CD4-positive, alpha-beta T cell treated with Interleukin-4 for 1 hour (primary cell): Measurements from ENCODE around the gene CERS6.

ENCODE experiments used
- DNase-seq, 2 donors: peaks; one replicate each; pipeline ENCODE4 v3.0.0-alpha.2; 2020 to 2022

The CERS6 gene

GRCh38 chr2:168503901-168504300 lies 47.8 kb downstream of the CERS6 start:
- no peak for DNase-seq

GRCh38 chr2:168504323-168504722 lies 48.3 kb downstream of the CERS6 start:
- DNase-seq: no peak

- no peak for DNase-seq
Observed at GRCh38 chr2:168510125-168510756, 54.2 kb downstream of the CERS6 start.

DNA sequence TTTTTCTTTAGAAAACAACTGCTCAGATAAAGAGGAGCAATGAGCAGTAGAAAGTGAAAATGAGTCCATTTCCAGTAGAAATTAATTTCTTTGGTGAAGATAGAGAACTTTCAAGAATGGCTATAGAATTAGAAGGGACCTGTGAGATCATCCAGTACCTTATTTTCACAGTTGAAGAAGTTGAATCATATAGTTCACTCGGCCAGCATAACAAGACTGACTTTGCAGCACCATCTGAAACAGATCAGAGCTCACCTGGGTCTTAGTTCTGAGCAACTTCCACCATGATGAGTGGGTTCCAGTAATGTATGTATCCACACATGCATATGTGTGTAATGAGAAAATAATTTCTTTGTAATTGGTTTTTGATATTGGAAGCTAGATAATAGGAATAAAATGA lies 58.6 kb downstream of the CERS6 start:
- DNase-seq: no peak

DNA sequence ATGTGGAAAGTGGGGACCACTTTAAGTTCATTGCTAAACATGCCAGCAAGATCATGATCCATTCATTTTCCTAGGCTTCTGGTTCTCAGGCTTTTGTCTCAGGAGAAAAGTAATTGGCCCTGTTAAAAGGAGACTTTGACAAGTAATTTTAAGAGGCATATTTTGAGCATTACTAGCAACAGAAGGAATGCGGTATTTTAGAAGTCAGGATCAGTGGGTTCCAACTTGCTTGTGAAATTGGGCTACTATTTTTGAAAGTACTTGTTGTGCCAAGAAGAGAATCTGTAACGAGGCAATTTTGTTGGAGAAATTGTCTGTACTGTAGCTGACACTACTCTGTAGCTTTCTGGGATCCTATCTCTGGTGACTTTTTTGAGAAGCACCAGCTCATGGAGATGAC lies 59.4 kb downstream of the CERS6 start:
- DNase-seq: no peak

DNA sequence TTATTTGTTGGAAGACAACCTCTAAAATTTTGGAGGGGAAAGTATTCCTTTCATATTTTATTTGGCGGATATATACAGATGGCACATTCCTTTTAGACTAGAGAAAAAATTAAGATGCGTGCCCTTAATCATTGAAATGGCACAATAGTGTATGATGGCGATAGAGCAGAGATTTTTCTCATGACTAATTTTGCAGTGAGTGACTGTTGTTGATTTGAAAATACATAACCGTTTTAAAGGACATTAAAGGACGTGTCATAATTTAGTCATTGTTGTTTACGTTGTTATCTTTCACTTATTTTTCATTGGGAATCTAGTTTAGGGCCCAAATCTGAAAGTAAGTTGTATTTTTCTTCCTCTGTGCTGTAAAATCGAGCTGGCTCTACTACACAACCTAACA lies 61.7 kb downstream of the CERS6 start:
- no peak for DNase-seq

DNA sequence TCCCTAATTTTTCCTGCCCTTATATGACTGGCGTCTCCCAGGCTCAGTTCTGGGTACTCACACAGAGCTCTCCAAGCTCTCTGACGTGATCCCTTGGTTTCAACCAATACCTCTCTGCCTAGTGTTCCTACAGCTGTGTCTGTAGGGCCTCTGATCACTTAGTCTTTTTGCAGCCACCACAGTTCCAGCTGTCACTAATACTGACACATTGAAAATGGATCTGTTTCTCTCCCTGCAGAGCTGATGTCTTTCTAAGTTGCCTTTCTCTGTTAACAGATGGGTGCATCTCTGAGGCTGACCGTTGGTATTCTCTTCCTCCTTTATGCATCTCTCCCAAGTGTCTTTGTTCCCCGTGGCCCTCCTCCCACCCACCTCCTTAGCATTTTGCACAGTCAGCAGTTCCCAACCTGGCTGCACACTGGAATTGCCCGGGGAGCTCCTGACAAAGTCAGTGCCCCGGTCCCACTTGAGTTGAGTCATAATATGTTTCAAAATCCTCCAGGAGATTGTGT lies 62.5 kb downstream of the CERS6 start:
- DNase-seq: no peak

DNA sequence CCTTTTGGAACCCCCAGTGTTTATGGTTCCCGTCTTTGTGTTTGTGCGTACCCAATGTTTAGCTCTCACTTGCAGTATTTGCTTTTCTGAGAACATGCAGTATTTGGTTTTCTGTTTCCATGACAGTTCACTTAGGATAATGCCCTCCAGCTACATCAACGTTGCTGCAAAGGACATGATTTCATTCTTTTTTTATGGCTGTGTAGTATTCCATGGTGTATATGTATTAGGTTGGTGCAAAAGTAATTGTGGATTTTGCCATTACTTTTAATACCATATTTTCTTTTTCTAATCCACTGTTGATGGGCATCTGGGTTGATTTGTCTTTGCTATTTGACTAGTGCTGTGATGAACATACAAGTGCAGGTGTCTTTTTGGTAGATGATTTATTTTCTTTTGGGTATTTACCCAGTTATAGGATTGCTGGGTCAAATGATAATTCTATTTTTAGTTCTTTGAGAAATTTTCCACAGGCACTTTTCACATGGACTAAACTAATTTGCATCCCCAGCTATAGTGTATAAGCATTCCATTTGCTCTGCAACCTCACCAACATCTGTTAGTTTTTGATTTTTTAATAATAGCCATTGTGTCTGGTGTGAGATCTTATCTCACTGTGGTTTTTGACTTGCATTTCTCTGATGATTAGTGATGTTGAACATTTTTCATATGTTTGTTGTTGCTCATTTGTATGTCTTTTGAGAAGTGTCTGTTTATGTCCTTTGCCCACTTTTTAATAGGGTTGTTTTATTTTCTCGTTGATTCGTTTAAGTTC lies 63.6 kb downstream of the CERS6 start:
- no peak for DNase-seq

DNA sequence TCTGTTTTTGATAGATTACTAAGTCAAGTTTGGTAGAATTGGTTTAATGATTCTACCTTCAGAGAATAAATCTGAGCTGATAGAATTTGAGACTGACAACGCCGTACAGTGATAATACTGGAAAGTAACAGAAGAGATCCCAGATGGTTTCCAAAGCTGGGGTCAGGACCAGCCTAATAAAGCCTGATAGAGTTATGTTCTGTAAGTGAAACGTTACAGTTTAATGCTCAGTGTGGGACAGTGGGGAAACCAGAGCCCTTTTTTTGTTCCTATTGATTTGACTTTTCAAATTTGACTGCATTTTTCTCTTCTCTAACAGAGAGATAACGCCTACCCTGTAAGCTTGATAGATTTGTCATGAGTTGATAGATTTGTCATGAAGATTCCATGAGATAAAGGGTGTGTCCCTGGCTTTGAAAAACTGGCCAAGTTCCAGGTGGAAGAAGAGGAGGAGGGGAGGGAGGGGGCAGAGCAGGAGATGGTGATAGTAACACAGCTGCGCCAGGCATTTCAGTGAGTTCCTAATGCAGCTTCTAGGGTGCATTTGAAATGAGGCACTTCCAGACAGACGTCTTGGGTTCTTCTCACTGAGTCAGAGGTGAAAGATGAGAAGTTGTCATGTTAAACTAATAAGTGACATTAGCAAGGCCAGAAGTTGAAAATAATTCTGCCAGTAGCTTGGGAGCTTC lies 65.1 kb downstream of the CERS6 start:
- DNase-seq: no peak

GRCh38 chr2:168522446-168522845 lies 66.4 kb downstream of the CERS6 start:
- no peak for DNase-seq

GRCh38 chr2:168524005-168524404 lies 67.9 kb downstream of the CERS6 start:
- DNase-seq: no peak

- DNase-seq: no peak
Observed at GRCh38 chr2:168525020-168525419, 68.9 kb downstream of the CERS6 start.

GRCh38 chr2:168525716-168526446 lies 69.8 kb downstream of the CERS6 start:
- DNase-seq: no peak

- DNase-seq: no peak
Observed at GRCh38 chr2:168526641-168527040, 70.6 kb downstream of the CERS6 start.

- no peak for DNase-seq
Observed at GRCh38 chr2:168528016-168528415, 71.9 kb downstream of the CERS6 start.

GRCh38 chr2:168528469-168528868 lies 72.4 kb downstream of the CERS6 start:
- DNase-seq: no peak

GRCh38 chr2:168529054-168529833 lies 73.2 kb downstream of the CERS6 start:
- no peak for DNase-seq

DNA sequence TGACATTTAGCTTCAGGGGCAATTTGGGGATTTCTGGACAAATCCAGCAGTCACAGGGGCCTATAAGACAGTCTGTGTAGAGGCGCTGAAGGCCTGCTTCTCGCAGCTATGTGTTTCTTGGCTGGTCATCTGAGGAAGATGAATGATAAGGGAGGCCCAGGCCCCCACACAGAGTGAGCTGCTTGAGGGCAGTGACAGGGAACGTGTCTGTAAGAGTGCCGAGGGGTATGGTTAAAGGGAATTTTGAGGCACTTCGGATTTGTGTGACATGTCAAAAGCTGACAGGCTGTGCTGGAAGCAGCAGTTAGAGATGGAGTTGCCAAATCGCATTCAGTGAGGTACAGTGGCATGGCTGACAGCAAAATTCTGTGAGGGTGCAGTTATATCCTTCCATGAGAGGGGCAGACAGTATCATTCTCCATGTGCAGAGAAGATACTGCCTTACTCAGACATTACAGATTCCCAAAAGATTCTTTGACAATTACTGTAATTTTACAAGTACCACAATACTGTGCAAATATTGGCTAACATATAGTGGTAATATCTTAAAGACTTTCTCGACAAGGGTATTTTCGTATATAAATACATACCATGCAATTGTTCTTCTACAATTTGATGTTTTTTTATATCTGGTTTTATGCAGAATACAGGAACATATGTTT lies 74.0 kb downstream of the CERS6 start:
- DNase-seq: no peak

- no peak for DNase-seq
Observed at GRCh38 chr2:168530982-168531622, 75.0 kb downstream of the CERS6 start.

DNA sequence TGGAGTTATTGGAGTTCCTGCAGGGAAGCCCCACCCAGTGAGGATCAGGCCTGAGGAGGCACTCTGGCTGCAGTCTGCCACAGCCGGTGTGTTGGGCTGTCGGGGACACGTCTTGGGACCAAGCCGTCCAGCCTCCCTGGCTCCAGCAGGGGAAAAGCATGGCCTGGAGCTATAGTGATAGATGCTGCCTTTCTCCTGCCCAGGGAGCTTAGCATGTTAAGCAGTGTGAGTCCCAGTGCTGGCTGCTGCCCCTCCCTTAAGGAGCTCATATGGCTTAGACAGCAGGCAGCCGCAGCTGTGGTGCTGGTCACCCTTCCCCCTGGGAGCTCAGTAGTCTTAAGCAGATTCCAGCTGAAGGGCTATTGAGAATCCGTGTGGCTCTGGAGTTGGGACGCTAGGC lies 78.9 kb downstream of the CERS6 start:
- DNase-seq: no peak

DNA sequence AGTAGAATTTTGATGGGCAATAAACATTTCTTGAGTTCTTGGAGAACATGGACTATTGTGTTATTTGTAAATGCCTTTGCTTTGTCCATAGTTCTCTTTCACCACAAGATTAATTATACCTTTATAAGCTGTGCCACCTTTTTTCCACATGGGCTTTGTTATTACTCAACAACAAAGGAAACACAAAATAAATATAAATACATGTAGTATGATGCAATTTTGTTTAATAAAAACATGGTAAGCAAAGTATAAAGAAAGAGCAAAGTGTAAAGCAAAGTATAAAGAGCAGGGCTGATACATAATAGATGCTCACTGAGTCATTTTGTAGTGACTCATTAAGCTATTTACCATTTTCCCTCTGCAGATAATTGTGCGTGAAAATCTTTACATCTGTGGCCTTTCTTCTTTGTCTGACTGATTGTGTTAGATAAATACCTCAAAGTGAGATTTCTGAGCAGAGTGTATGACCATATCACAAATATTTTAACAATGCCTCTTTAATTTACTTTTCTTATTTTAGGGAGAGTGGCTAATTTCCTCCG lies 80.9 kb downstream of the CERS6 start:
- DNase-seq: no peak
